Naive thymus-derived CD8-positive, alpha-beta T cell (primary cell): Measurements from ENCODE around the gene NNT. TPM values are rescaled to one million over a fixed set of nuclear protein-coding genes. Genes with fewer than 3 reads are reported as not detected.
"Not testable (repeated sequence)": the region's sequence is repeated elsewhere in the genome, so short reads cannot be mapped to it uniquely, and the experiment has no call there.

ENCODE experiments used
- ATAC-seq, 2 donors: fragments of 150-1000 bp; cut with Tn5 transposase in 1 of 2; sonication (Bioruptor Pico), chemical (Tn5 transposase) in 1 of 2; 1 replicate in 1 of 2; 2 replicates in 1 of 2; pipeline ENCODE4 v1.10.0; 2021; ENCODE audit warnings: mild to moderate bottlenecking in 2 of 2, moderate library complexity in 2 of 2
- POLR2A ChIA-PET: fragments of 350-600 bp; sonication (Branson Sonifier 250); formaldehyde crosslinking; loops from one replicate; lab custom pipeline; 2021; ENCODE audit warnings: antibody characterized with exemption; lab: Charles Lee
- DNase-seq, 10 donors: peaks; one replicate each; pipeline versions ENCODE4 v3.0.0 to v3.0.0-alpha.2; 2020 to 2022
- H3K27ac Mint-ChIP-seq, 10 donors: one replicate each; pipeline ENCODE4 v1.8.0; 2020 to 2022; ENCODE audit warnings: mild to moderate bottlenecking in 10 of 10, mixed read lengths in 10 of 10, moderate library complexity in 4 of 10, inconsistent platforms in 1 of 10
- H3K27me3 Mint-ChIP-seq, 5 donors: one replicate each; pipeline ENCODE4 v1.8.0; 2021 to 2022; ENCODE audit warnings: mixed read lengths in 5 of 5
- H3K36me3 Mint-ChIP-seq, 3 donors: one replicate each; pipeline ENCODE4 v1.8.0; 2020 to 2022; ENCODE audit warnings: mixed read lengths in 3 of 3, mild to moderate bottlenecking in 2 of 3, inconsistent platforms in 1 of 3
- H3K4me1 Mint-ChIP-seq, 4 donors: one replicate each; pipeline ENCODE4 v1.8.0; 2021 to 2022; ENCODE audit warnings: mixed read lengths in 4 of 4
- H3K4me3 Mint-ChIP-seq, 10 donors: one replicate each; pipeline ENCODE4 v1.8.0; 2020 to 2022; ENCODE audit warnings: mild to moderate bottlenecking in 10 of 10, mixed read lengths in 10 of 10, moderate library complexity in 6 of 10, inconsistent platforms in 1 of 10
- H3K9me3 Mint-ChIP-seq, 9 donors: one replicate each; pipeline ENCODE4 v1.8.0; 2020 to 2022; ENCODE audit warnings: mixed read lengths in 9 of 9, mild to moderate bottlenecking in 3 of 9, inconsistent platforms in 1 of 9, moderate library complexity in 1 of 9
- polyA plus RNA-seq, 3 donors: library from polyadenylated mRNA; unstranded; fragments of 300-500 nt; fragmentation: Illumina TruSeq; gene quantifications; one replicate each; pipeline ENCODE4 v1.2.3, GENCODE V29; 2021
- total RNA-seq, 8 experiments: library from RNA in 2 of 8; stranded (reverse) in 2 of 8; gene quantifications; one replicate each; pipeline ENCODE4 v1.2.3 and lab custom pipeline; 2021 to 2026

NNT gene
- total RNA-seq (10 to 100 TPM; 63.4 to 63.6 TPM), polyA plus RNA-seq (10 to 100 TPM; 38.8 to 52.7 (median 49.5) TPM), total RNA-seq (lab: John Stamatoyannopoulos, UW) (56.8 to 117 (median 78.0) reads per million in 6 experiments)

GRCh38 chr5:43602461-43603343 is at the start of gene NNT:
Gene NNT, plus strand, starts transcription at chr5:43603180. Its CDS starts 6,016 bp downstream, at chr5:43609196.
- Mint-ChIP-seq H3K27me3 (no peaks in the 10 kb centered on the region), H3K9me3 (no peaks in the 10 kb centered on the region), H3K4me3 (peak within 1 kb of the TSS; percentile 91 to 100 (median 94)), H3K4me1 (peaks cover 30 to 70% (median 55%) of the 10 kb centered on the region in 4 donors), H3K27ac (peak within 1 kb of the TSS; percentile 91 to 98 (median 94)), H3K36me3 (peaks cover 3 to 19% (median 11%) of the 10 kb centered on the region in 3 donors)
- DNase-seq (peak; percentile 67 to 86 (median 76)), ATAC-seq (peak; percentile 79 to 85)
- POLR2A ChIA-PET, result interaction anchor here (0.6 to 4.3 kb wide), 24 partner anchors 11 to 1699 kb away, joined by 3 to 66 read pairs (median 4); partner anchors contain the start of genes C5orf34, HMGCS1, RIMOC1 and TMEM267

DNA sequence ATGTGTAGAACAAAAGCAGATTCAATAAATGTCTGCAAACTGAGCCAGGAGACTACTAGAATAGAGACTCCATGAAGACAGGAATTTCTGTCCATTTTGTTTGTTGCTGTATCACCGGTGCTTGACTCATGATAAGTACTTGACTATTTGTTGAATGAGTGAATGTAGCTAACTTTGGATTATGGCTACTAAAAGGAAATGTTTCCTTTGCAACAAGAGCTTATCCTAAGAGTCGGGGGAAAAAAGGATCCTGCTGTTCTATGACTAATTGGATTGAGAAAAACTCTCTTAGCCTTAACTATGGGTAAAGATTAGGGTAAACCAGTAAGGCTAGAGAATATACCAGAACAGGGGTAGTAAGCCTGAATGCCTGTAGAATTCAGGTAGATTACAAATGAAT is 49.6 kb upstream of the NNT start:
- Mint-ChIP-seq H3K27ac (no peak overlapping the region), H3K36me3 (peaks cover 0 to 31% (median 3%) of the 10 kb centered on the region in 3 donors), H3K4me1 (peaks cover 10 to 22% (median 20%) of the 10 kb centered on the region in 4 donors), H3K4me3 (no peak overlapping the region), H3K9me3 (no peaks in the 10 kb centered on the region), H3K27me3 (no peaks in the 10 kb centered on the region)
- POLR2A ChIA-PET, result interaction anchor here (0.8 kb wide), 1 partner anchor 49 kb away, joined by 5 read pairs; the partner anchor contains the start of gene NNT
- ATAC-seq (no peak), DNase-seq (no peak)

- Mint-ChIP-seq H3K4me3 (no peak overlapping the region), H3K27me3 (no peaks in the 10 kb centered on the region), H3K9me3 (no peaks in the 10 kb centered on the region), H3K36me3 (peaks cover 0 to 21% (median 3%) of the 10 kb centered on the region in 3 donors), H3K27ac (peak overlapping the region in 1 of 10 donors; percentile 26), H3K4me1 (peaks cover 8 to 18% (median 16%) of the 10 kb centered on the region in 4 donors)
- DNase-seq, result no peak
- POLR2A ChIA-PET, result interaction anchor here (0.8 to 6.3 kb wide), 4 partner anchors 10 to 433 kb away, joined by 5 to 76 read pairs (median 9); partner anchors contain the start of genes NNT, TMEM267 and ZNF131
- ATAC-seq, result no peak
These were observed 48.5 kb upstream of the NNT start for GRCh38 chr5:43554497-43554896.

DNA sequence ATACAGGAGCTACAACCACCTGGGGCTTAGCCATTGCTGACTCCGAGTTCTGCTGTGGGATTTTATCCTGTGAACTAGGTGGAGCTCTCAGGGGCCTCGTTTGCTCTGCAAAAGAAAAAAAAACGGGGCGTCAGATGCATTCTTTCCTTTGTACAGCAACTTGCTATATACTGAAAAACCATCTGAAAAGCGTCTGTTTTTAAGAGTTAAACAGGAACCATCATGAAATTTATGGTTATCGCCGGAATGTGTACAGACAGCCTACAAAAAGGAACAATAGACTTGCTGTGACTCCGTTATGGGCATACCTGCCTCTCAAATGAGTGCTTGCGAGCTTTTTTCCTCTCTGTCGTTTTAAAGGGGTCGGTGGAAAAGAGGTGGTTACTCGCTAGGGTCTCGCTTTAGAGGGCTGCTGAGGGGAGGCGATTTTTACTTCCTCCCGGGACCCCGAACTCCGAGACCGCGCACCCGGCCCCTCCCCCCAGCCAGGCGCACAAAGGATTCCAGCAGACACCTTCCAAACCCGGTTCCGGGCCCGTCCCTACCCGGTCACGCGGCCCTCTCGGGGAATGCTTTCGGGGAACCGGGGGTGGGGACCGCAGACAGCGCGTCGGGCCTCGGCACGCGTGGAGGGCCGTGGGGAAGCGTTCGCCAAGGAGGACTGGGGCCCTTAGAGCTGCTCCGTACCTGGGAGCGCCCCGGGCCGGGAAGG is 46.9 kb upstream of the NNT start:
- Mint-ChIP-seq H3K36me3 (peaks cover 0 to 8% (median 0%) of the 10 kb centered on the region in 3 donors), H3K4me1 (peaks cover 4 to 10% (median 8%) of the 10 kb centered on the region in 4 donors), H3K9me3 (no peaks in the 10 kb centered on the region), H3K27ac (peak overlapping the region in 9 of 10 donors; percentile 76 to 97 (median 95)), H3K4me3 (peak overlapping the region in 9 of 10 donors; percentile 82 to 95 (median 90)), H3K27me3 (peaks cover 0 to 3% (median 1%) of the 10 kb centered on the region in 5 donors)
- POLR2A ChIA-PET, result interaction anchor here (0.5 to 6.3 kb wide), 12 partner anchors 11 to 492 kb away, joined by 3 to 76 read pairs (median 4); partner anchors contain the start of genes HMGCS1, NNT, TMEM267 and ZNF131
- peak in 6 of 10 donors; percentile 24 to 67 (median 34) for DNase-seq
- ATAC-seq, result peak; percentile 1 to 4

DNA sequence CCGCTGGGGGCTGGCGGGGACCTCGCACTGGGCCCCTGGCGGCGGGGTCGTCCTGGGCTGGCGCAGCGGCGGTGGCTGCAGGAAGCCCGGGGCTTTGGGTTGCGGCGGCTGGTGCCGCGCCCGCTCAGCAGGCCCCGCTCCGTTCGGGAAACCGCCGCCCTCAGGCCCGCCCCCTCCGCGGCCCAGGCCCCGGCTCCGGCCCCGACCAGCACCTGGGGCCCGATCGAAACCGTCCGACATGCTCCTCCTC is 46.4 kb upstream of the NNT start:
- not testable (repeated sequence) for H3K9me3 Mint-ChIP-seq, H3K27me3 Mint-ChIP-seq, DNase-seq, H3K4me1 Mint-ChIP-seq, H3K36me3 Mint-ChIP-seq
- POLR2A ChIA-PET, result interaction anchor here (0.7 to 6.3 kb wide), 9 partner anchors 12 to 492 kb away, joined by 3 to 76 read pairs (median 4); partner anchors contain the start of genes HMGCS1, NNT, TMEM267 and ZNF131
- peak; percentile 54 for ATAC-seq
- peak overlapping the region in 5 of 10 donors; percentile 76 to 99 (median 95) for H3K27ac Mint-ChIP-seq
- H3K4me3 Mint-ChIP-seq, result peak overlapping the region in 7 of 10 donors; percentile 61 to 95 (median 92)

- peak; percentile 80 to 84 for ATAC-seq
- H3K4me3 Mint-ChIP-seq, result peak within 1 kb of the TSS in 9 of 10 donors; percentile 82 to 96 (median 93)
- H3K4me1 Mint-ChIP-seq, result peaks cover 4 to 9% (median 6%) of the 10 kb centered on the region in 4 donors
- peak; percentile 75 to 91 (median 81) for DNase-seq
- no peaks in the 10 kb centered on the region for H3K9me3 Mint-ChIP-seq
- H3K36me3 Mint-ChIP-seq, result peaks cover 0 to 6% (median 0%) of the 10 kb centered on the region in 3 donors
- POLR2A ChIA-PET, result interaction anchor here (0.7 to 6.3 kb wide), 11 partner anchors 12 to 564 kb away, joined by 3 to 76 read pairs (median 8); partner anchors contain the start of genes HMGCS1, NNT, TMEM267 and ZNF131
- peaks cover 2 to 9% (median 4%) of the 10 kb centered on the region in 5 donors for H3K27me3 Mint-ChIP-seq
- H3K27ac Mint-ChIP-seq, result peak within 1 kb of the TSS; percentile 93 to 100 (median 98)
These were observed 46.0 kb upstream of the NNT start, which contains the start of gene PAIP1 for GRCh38 chr5:43556857-43557542. Gene PAIP1, minus strand, starts transcription at chr5:43557077. Its CDS starts 231 bp downstream, at chr5:43556846.

- ATAC-seq (no peak), DNase-seq (no peak)
- POLR2A ChIA-PET, result interaction anchor here (6.3 kb wide), 1 partner anchor 76 kb away, joined by 76 read pairs; the partner anchor contains the start of gene TMEM267
- no peaks in the 10 kb centered on the region for H3K9me3 Mint-ChIP-seq
- H3K27me3 Mint-ChIP-seq, result peaks cover 4 to 17% (median 9%) of the 10 kb centered on the region in 5 donors
- no peak overlapping the region for H3K4me3 Mint-ChIP-seq
- H3K4me1 Mint-ChIP-seq, result peaks cover 4 to 9% (median 6%) of the 10 kb centered on the region in 4 donors
- peak overlapping the region in 1 of 10 donors; percentile 76 for H3K27ac Mint-ChIP-seq
- peaks cover 0 to 4% (median 0%) of the 10 kb centered on the region in 3 donors for H3K36me3 Mint-ChIP-seq
These were observed 42.9 kb upstream of the NNT start for GRCh38 chr5:43560128-43560527.

GRCh38 chr5:43561356-43561755 is 41.6 kb upstream of the NNT start:
- no peak overlapping the region for H3K4me3 Mint-ChIP-seq
- ATAC-seq (no peak), DNase-seq (no peak)
- peaks cover 4 to 17% (median 9%) of the 10 kb centered on the region in 5 donors for H3K27me3 Mint-ChIP-seq
- no peaks in the 10 kb centered on the region for H3K36me3 Mint-ChIP-seq
- no peak overlapping the region for H3K27ac Mint-ChIP-seq
- no peaks in the 10 kb centered on the region for H3K9me3 Mint-ChIP-seq
- H3K4me1 Mint-ChIP-seq, result peaks cover 4 to 9% (median 6%) of the 10 kb centered on the region in 4 donors
- POLR2A ChIA-PET, result no interaction called here

DNA sequence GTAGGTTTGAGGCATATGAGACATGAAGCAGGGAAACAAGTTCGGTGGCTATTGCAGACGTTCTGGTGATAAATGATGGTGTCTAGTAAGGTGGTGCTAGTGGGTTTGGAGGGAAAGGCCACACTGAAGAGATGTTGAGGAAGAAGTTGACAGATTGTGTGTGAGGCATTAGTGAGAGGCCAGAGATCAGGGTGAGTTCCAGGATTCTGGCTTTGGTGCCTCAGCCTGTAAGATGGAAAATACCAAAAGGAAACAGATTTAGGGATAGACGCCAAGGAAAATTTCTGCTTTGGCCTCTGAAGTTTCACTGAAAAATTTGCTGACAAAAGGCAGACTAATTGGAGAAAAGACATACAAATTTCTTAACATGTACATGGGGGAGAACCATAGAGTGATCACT is 39.7 kb upstream of the NNT start:
- Mint-ChIP-seq H3K4me1 (peaks cover 0 to 2% (median 0%) of the 10 kb centered on the region in 4 donors), H3K27me3 (peaks cover 4 to 17% (median 9%) of the 10 kb centered on the region in 5 donors), H3K4me3 (no peak overlapping the region), H3K9me3 (no peaks in the 10 kb centered on the region), H3K36me3 (no peaks in the 10 kb centered on the region), H3K27ac (no peak overlapping the region)
- POLR2A ChIA-PET, result no interaction called here
- ATAC-seq, result no peak
- no peak for DNase-seq

DNA sequence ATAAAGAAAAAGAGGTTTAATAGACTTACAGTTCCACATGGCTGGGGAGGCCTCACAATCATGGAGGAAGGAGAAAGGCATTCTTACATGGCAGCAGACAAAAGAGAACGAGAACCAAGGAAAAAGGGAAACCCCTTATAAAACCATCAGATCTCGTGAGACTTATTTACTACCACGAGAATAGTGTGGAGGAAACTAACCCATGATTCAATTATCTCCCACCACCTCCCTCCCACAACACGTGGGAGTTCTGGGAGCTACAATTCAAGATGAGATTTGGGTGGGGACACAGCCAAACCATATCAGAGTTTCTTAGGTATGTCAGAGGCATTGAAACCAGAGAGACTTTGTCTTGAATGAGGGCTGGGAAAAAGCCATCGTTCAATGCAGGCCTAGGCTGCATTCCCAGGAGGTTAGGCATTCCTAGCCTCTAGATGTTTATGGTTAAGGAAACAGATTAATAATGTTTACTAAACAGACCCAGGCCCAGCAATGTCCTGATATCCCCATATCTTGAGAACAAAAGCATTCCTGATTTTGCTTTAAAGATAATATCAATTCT is 38.6 kb upstream of the NNT start:
- ATAC-seq (no peak), DNase-seq (no peak)
- Mint-ChIP-seq H3K4me3 (no peak overlapping the region), H3K9me3 (no peaks in the 10 kb centered on the region), H3K4me1 (no peaks in the 10 kb centered on the region), H3K27ac (no peak overlapping the region), H3K36me3 (no peaks in the 10 kb centered on the region), H3K27me3 (peaks cover 4 to 17% (median 9%) of the 10 kb centered on the region in 5 donors)
- POLR2A ChIA-PET, result no interaction called here

DNA sequence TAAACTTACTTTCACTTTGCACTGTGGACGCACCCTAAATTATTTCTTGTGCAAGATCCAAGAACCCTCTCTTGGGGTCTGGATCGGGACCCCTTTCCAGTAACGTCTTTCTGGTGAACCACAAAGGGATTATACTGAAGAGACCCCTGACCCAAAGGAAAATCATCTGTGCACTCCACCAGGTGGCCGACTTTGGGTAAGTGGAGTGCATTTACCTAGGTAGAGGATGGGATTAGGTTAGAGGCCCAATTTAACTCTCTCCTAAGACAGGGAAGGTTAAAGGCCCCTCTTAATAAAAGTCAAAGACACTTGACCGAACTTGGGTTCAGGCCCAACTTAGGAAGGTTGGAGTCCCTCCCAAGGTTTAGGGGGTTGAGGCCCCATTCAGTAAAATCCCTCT is 37.9 kb upstream of the NNT start:
- H3K9me3 Mint-ChIP-seq, result no peaks in the 10 kb centered on the region
- H3K27ac Mint-ChIP-seq, result no peak overlapping the region
- no peaks in the 10 kb centered on the region for H3K36me3 Mint-ChIP-seq
- no peak overlapping the region for H3K4me3 Mint-ChIP-seq
- no peak for ATAC-seq
- peaks cover 4 to 17% (median 9%) of the 10 kb centered on the region in 5 donors for H3K27me3 Mint-ChIP-seq
- POLR2A ChIA-PET, result no interaction called here
- no peak for DNase-seq
- H3K4me1 Mint-ChIP-seq, result no peaks in the 10 kb centered on the region
